Keratinocyte (primary cell): ENCODE data around the gene CKS1B. TPM values are rescaled to one million over a fixed set of nuclear protein-coding genes. Genes with fewer than 3 reads are reported as not detected.

Experiments used
- DNase-seq: peaks from one replicate; pipeline ENCODE4 v3.0.0-alpha.2; 2011; ENCODE audit warnings: low read depth, missing footprints, low spot score
- FAIRE-seq: peaks from 2 replicates; lab custom pipeline; 2011; peaks lifted over from hg19 to GRCh38; lab: Jason Lieb, UNC
- H2AFZ ChIP-seq: 2 replicates; pipeline ENCODE4 v1.6.0; 2012; ENCODE audit warnings: low read length, control low read depth, inconsistent platforms; ENCODE audit not compliant: control insufficient read depth
- H3K27ac ChIP-seq: 2 replicates; pipeline ENCODE4 v1.5.1; 2011; ENCODE audit warnings: low read length; ENCODE audit not compliant: control insufficient read depth, insufficient read depth
- H3K27me3 ChIP-seq: 3 replicates; pipeline ENCODE4 v1.6.0; 2011; ENCODE audit warnings: low read length; ENCODE audit not compliant: control insufficient read depth, insufficient read depth; ENCODE audit errors: extremely low read depth
- H3K36me3 ChIP-seq, 2 experiments: 2 replicates in 1 of 2; 3 replicates in 1 of 2; pipeline ENCODE4 v1.5.1; 2011; ENCODE audit warnings: low read length in 2 of 2, mild to moderate bottlenecking in 1 of 2; ENCODE audit not compliant: control insufficient read depth in 2 of 2, insufficient read depth in 2 of 2; ENCODE audit errors: extremely low read depth in 1 of 2
- H3K4me1 ChIP-seq: 3 replicates; pipeline ENCODE4 v1.5.1; 2011; ENCODE audit warnings: low read length; ENCODE audit not compliant: control insufficient read depth, insufficient read depth; ENCODE audit errors: extremely low read depth
- H3K4me2 ChIP-seq: 3 replicates; pipeline ENCODE4 v1.6.0; 2011; ENCODE audit warnings: low read depth, low read length; ENCODE audit not compliant: control insufficient read depth, insufficient read depth; ENCODE audit errors: extremely low read depth
- H3K4me3 ChIP-seq, 3 experiments: fragments of 200-600 bp in 1 of 3; sonication (generic) in 1 of 3; 2 replicates in 2 of 3; 3 replicates in 1 of 3; pipeline ENCODE4 v1.5.1; 2011 to 2016; ENCODE audit warnings: low read length in 3 of 3, mild to moderate bottlenecking in 3 of 3, control low read depth in 2 of 3, inconsistent platforms in 1 of 3, low read depth in 1 of 3, mixed read lengths in 1 of 3, mixed run types in 1 of 3, moderate library complexity in 1 of 3; ENCODE audit not compliant: control insufficient read depth in 2 of 3, insufficient read depth in 2 of 3; ENCODE audit errors: extremely low read depth in 1 of 3
- H3K79me2 ChIP-seq: 2 replicates; pipeline ENCODE4 v1.6.0; 2012; ENCODE audit warnings: low read length; ENCODE audit not compliant: control insufficient read depth, insufficient read depth
- H3K9ac ChIP-seq: 3 replicates; pipeline ENCODE4 v1.6.0; 2011; ENCODE audit warnings: low read length; ENCODE audit not compliant: control insufficient read depth, insufficient read depth; ENCODE audit errors: extremely low read depth
- H3K9me1 ChIP-seq: 3 replicates; pipeline ENCODE4 v1.6.0; 2011; ENCODE audit warnings: low read length; ENCODE audit not compliant: control insufficient read depth, insufficient read depth; ENCODE audit errors: extremely low read depth
- H3K9me3 ChIP-seq: 2 replicates; pipeline ENCODE4 v1.5.1; 2012; ENCODE audit warnings: low read depth, low read length; ENCODE audit not compliant: control insufficient read depth
- H4K20me1 ChIP-seq: 3 replicates; pipeline ENCODE4 v1.6.0; 2011; ENCODE audit warnings: low read length; ENCODE audit not compliant: control insufficient read depth, insufficient read depth; ENCODE audit errors: extremely low read depth
- CTCF ChIP-seq, 3 experiments: IDR thresholded peaks in 1 of 3; conservative IDR thresholded peaks in 1 of 3; optimal IDR thresholded peaks in 1 of 3; 2 replicates in 2 of 3; 3 replicates in 1 of 3; pipeline versions ENCODE3 to v1.5.1; 2011; ENCODE audit warnings: low read length in 3 of 3, mild to moderate bottlenecking in 3 of 3, moderate library complexity in 2 of 3, control low read depth in 1 of 3, inconsistent platforms in 1 of 3; ENCODE audit not compliant: insufficient read depth in 2 of 3; ENCODE audit errors: extremely low read depth in 1 of 3
- EZH2 ChIP-seq: IDR thresholded peaks from one replicate; pipeline ENCODE4 v1.6.1; 2012; ENCODE audit warnings: inconsistent platforms, mild to moderate bottlenecking, low read length, moderate library complexity
- dilution Hi-C: fragments of 300-500 bp; cut with MboI; formaldehyde crosslinking; loops from one replicate; pipeline ENCODE4 v1.7.0; 2020; ENCODE audit warnings: low sequenced_read_pairs; ENCODE audit not compliant: extremely low pct_ligation_motif_present
- polyA plus RNA-seq, 5 experiments: library from polyadenylated mRNA; depleted of rRNA in 3 of 5; stranded (reverse) in 3 of 5; stranded (forward) in 1 of 5; unstranded in 1 of 5; fragments of >200 nt; gene quantifications; 1 replicate in 1 of 5; 2 replicates in 3 of 5; 3 replicates in 1 of 5; pipeline versions ENCODE4 v1.2.1 to v1.2.3, GENCODE V29; 2011 to 2012; ENCODE audit warnings: missing spikeins in 2 of 5, low read depth in 1 of 5, low replicate concordance in 1 of 5

The CKS1B gene
- polyA plus RNA-seq, 1 donor (not counting 4 experiments of a cell fraction or from before 2014, with no cell fraction given) = 300 TPM

- Histone ChIP-seq H2AFZ (no peak overlapping the region), H3K79me2 (peaks cover 53% of the 10 kb centered on the region), H3K27ac (no peak overlapping the region), H3K27me3 (no peaks in the 10 kb centered on the region), H3K9me3 (no peaks in the 10 kb centered on the region), H3K4me1 (peaks cover 50% of the 10 kb centered on the region), H3K36me3 (peaks cover 26 to 45% of the 10 kb centered on the region in 2 experiments), H3K4me2 (peak overlapping the region; percentile 76), H4K20me1 (no peaks in the 10 kb centered on the region), H3K9ac (peak overlapping the region; percentile 79), H3K4me3 (peak overlapping the region; percentile 52 to 71 (median 54)), H3K9me1 (no peaks in the 10 kb centered on the region)
- DNase-seq (no peak), FAIRE-seq (no peak)
- no peak for TF ChIP-seq CTCF (optimal IDR thresholded peaks at IDR 0.05 in 1 of 3, IDR thresholded peaks at IDR 0.05 in 1 of 3, conservative IDR thresholded peaks at IDR 0.05 in 1 of 3; ENCODE audit: extremely low read depth in 1 of 3, insufficient read depth in 2 of 3, low read length in 3 of 3)
- dilution Hi-C loops = no loop called here
These were observed 5.2 kb upstream of the CKS1B start for GRCh38 chr1:154969246-154969645.

GRCh38 chr1:154969860-154970452 is 4.5 kb upstream of the CKS1B start:
- H3K9me1 ChIP-seq = no peaks in the 10 kb centered on the region
- no peaks in the 10 kb centered on the region for H4K20me1 ChIP-seq
- H3K79me2 ChIP-seq = peaks cover 52% of the 10 kb centered on the region
- FAIRE-seq (no peak), DNase-seq (no peak)
- peak overlapping the region; percentile 99 for H3K27ac ChIP-seq
- H3K9ac ChIP-seq = peak overlapping the region; percentile 79
- TF ChIP-seq EZH2 = no peak
- TF ChIP-seq CTCF (optimal IDR thresholded peaks at IDR 0.05 in 1 of 3, IDR thresholded peaks at IDR 0.05 in 1 of 3, conservative IDR thresholded peaks at IDR 0.05 in 1 of 3; ENCODE audit: extremely low read depth in 1 of 3, insufficient read depth in 2 of 3, low read length in 3 of 3) = no peak
- peak overlapping the region; percentile 52 to 71 (median 54) for H3K4me3 ChIP-seq
- dilution Hi-C loops = no loop called here
- peaks cover 50% of the 10 kb centered on the region for H3K4me1 ChIP-seq
- H2AFZ ChIP-seq = no peak overlapping the region
- H3K4me2 ChIP-seq = peak overlapping the region; percentile 76
- H3K9me3 ChIP-seq = no peaks in the 10 kb centered on the region
- no peaks in the 10 kb centered on the region for H3K27me3 ChIP-seq
- peaks cover 20 to 39% of the 10 kb centered on the region in 2 experiments for H3K36me3 ChIP-seq
